RPMI7951 (cell line): Measurements from ENCODE around the gene PREP. TPM values are rescaled to one million over a fixed set of nuclear protein-coding genes. Genes with fewer than 3 reads are reported as not detected.

ENCODE experiments used
- DNase-seq: peaks from one replicate; pipeline ENCODE4 v3.0.0-alpha.2; 2012; ENCODE audit warnings: low read depth
- total RNA-seq: library from RNA; depleted of rRNA; stranded (reverse); fragments of >200 nt; shearing (Covaris generic); gene quantifications from 2 replicates; pipeline ENCODE4 v1.2.3, GENCODE V29; 2014

PREP gene
- total RNA-seq, 1 experiment from 2014 or later = 26.1 TPM

DNA sequence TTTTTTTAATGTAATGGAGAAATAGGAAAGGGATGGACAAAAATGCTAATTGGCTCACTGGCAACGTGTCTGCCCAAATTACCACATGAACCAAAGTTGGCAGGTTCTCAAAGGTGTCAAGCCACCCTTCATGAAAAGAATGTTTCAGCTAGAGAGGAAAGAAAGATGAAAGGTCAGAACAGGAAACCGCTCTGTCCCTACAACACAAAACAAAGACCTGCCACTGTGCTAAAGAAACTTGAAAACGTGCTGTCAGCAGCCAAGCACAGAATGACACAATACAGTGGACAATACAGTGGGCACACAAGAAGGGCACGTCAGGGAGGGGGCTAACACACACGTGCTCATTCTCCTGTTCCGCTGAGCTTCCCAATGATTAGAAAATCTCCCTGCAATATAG is 4.9 kb downstream of the PREP start:
- no peak for DNase-seq

DNA sequence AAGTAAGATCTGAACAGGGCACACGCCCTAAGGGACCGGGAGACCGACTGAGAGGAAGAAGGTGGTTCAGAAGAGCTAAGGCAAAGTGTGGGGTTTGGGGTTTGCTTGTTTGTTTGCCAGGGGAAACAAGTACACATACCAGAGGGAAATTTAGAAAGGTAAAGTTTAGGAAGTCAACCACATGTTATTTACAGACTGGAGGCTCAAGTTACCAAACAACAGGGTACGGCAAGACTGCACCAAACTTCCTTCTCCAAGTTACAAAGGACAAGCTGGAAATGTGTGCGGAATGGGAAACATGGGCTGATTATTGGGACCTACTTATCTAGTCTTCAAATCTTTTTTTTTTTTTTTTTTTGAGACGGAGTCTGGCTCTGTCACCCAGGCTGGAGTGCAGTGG is 11.2 kb downstream of the PREP start:
- DNase-seq = no peak

DNA sequence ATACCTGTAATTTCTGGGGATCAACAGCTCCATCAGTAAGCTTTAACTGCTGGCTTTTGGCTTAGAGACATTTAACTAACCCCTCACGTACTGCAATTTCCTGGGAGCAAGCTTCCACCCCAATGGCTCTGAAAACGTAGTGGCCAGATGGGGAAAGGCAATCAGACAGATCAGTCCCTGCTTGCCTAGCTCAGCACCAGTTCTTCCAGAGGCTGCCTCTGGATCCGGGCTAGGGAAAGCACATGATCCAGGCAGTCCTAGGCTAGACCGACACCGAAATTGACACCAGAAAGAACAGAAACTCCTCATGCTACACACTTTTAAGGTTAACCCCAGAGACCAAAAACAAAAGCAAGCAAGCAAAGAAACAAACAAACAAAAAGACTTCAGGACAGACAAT is 13.3 kb downstream of the PREP start:
- no peak for DNase-seq

DNA sequence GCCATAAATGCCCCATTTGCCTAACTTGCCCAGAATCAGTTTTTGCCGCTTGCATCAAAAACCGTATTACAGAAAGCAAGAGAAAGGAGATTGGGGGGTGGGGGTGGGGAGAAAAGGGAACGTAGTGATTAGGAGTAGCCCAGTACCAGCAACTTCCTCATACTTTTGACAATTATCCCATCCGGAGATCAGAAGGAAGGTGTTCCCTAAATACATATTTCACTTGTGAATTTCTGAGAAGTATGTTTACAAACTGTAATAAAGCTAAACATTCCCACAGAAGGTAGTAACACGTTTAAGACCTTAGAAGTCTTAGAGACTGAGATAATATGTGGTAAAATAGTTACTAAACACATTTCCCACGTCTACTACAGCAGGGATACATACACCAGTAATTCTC is 14.5 kb downstream of the PREP start:
- DNase-seq = no peak

DNA sequence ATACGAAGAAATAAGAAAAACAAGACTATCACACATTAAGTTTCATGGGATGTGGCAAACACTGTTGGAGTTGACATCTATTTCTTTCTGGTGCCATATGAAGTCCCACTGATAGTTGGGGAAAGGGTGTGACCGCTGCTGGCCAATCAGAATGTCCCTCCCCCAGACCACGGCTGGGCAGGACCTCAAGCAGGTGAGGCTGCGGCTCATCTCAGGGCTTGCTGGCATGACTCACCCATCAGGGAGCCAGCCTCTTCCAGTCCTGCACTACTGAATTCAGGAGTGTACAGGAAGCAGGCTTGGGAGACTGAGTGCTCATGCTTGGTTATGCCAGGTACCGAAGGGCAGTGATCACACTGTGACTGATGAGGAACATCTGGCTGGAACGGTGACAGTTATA is 18.9 kb downstream of the PREP start:
- no peak for DNase-seq

DNA sequence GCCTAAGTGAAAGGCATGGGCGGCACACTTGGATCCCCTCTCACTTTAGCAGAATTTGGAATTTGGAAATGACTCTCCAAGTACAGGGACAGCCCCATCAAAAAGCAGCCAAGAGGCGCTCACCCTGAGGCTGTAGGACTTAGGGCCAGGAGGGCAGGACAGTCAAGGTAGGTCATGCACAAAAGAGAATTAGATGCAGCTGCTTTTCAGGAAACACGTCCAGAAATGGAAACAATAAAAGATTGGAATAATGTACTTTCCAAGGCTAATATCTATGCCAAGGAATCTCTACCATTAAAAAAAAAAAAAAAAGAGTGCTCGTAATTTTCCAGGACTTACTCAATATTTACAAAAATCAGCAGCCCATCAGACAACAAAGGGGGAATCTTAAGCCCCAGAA is 19.9 kb downstream of the PREP start:
- DNase-seq = no peak

DNA sequence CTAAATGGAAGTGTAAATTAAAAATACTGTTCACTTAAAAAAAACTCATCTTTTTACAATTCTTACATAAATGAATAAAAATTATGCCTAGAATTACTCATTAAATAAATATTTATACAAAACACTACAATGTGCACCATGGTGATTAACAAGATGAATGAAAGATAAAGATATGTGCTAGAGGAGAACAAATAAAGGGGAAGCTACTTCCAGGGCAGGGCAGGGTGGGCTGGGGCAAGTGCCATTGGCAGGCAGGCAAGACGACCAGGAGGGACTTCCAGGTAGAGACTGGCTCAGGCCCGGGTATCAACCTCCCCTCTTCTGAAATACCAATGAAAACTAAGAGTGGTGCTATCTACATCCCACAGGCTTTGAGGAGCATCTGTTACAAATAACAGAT is 20.4 kb downstream of the PREP start:
- DNase-seq = no peak

DNA sequence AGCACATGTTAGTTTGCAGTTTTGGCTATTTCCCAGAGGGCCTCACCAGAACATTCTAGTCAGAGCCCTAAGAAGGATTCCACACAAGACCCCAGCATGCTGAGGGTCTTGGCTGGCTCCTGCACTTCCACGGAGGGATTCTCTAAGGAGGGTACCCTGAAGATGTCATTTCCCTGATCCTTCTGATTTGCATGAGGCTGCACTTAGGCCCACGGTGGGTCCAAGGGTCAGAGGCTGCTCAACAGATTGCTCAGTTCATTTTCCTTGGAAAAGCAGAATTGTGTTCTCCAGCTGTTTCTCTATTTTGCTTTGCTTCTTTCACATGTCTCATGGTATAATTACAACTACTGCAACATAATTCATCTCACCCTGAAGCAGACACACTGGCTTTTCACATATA is 22.2 kb downstream of the PREP start:
- no peak for DNase-seq

DNA sequence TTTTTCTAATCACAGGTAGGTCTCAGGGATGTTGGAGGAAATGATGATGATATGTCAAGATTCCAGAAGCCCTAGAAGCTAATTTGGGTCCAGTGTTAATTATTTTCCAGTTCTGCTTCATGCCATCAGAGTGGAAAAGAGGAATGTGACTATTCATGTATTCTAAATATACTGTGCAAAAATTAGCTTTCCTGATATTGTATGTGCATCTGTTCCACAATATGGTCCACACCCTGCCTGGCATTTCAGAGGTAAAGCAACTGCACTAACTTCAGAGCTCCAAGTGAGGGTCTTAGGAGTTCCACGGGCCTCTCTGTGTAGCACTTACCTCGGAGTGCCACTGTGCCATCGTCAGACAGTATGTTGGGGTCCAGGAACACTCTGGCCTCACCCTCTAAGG is 27.1 kb downstream of the PREP start:
- no peak for DNase-seq

DNA sequence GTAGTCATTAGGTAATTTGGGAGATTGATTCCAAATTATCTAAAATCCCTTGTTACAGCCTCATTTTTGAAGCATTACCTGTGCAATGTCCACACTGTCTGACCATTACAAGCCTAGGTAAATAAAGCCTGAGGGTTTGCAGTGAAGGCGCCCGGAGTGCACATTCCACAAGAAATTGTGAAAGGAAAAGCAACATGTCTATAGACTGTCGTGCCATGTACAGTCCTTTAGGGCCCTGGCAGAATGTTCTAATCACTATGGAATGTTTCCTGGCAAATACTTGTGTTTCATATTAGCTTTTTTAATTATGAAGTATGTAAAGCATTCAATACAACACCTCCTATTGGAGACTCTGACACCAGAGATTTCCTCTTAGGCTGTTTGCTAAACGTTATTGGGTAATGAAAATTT is 28.9 kb downstream of the PREP start:
- peak; percentile 67 for DNase-seq

DNA sequence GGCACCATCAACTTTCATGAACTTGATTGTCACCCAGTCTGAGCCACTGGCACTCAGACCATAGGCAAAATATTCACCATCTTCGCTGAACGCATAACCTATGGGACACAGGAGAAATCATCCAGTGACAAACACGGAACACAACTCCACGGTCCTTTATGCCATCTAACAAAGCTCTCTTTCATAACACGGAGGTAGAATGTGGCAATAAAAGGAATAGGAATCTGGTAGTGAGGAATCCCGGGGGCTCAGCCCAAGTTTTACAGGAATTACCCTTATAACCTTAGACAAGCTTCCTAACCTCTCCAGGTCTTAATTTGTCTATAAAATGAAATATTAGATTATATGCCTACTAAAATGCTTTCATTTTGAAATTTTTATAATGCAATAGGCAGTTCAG is 29.4 kb downstream of the PREP start:
- DNase-seq = no peak

DNA sequence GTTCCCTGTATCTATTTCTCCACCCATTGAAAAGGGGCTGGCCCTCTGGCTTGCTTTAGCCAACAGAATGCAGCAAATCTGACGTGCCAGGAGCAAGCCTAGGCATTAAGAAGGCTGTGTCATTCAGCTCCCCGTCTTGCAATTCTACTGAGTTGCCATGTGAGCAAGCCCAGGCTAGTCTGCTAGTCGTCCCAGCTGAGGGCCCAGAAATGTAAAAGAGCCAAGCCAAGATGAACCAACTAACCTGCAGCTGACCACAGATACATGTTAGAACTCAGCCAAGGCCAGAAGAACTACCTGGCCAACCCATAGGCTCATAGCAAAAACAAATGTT is 30.1 kb downstream of the PREP start:
- no peak for DNase-seq

DNA sequence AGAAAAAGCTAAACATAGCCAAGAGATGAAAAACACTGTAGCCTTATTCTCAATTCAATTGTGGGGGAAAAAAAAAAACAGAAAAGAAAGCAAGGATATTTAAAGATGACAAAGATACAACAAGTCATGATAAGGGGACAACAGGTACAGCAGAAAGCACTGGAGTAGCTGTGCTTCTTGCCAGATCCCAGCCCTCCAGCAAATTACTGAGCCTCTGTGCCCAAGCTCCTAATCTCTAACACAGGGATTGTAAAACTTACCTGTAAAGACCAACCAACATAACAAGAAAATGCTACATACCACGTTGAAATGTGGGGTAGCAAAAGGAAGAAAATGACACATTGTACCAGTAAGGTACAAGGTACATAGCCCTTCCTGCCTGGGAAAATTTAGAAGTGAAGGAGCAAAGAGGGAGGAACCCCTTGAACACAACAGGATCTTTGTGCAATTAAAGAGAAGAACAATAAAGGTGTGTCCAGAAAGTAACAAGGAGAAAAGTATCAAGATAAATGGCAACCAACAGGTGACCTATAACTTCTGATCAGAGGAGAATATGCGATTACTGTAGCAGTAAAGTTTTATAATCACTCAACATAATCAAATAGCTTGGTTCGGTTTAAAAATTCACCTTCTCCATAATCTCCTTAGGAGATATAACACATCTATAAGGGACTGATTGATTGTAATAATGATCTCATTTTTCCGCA is 30.6 kb downstream of the PREP start:
- DNase-seq = no peak

DNA sequence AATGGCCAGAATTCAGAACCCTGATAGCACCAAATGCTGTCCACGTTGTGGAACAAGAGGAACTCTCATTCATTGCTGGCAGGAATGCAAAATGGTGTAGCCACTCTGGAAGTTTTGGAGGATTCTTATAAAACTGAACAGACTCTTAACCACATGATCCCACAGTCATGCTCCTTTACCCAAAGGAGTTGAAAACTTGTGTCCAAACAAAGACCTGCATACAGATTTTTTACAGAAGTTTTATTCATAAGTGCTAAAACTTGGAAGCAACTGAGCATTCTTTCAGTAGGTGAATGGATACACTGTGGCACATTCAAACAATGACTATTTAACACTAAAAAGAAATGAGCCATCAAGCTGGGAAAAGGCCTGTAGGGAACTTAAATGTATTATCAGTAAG is 32.5 kb downstream of the PREP start:
- DNase-seq = peak; percentile 19

DNA sequence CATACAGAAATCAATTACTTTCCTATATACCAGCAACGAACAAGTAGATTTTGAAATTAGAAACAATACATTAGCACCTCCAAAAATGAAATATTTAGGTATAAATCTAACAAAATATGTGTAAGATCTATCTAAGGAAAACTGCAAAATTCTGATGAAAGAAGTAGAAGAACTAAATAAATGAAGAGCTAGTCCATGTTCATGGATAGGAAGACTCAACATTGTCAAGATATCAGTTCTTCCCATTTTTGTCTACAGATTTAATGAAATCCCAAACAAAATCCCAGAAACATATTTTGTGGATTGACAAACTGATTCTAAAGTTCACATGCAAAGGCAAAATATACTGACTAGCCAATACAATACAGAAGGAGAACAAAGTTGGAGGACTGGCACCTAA is 33.7 kb downstream of the PREP start:
- no peak for DNase-seq

DNA sequence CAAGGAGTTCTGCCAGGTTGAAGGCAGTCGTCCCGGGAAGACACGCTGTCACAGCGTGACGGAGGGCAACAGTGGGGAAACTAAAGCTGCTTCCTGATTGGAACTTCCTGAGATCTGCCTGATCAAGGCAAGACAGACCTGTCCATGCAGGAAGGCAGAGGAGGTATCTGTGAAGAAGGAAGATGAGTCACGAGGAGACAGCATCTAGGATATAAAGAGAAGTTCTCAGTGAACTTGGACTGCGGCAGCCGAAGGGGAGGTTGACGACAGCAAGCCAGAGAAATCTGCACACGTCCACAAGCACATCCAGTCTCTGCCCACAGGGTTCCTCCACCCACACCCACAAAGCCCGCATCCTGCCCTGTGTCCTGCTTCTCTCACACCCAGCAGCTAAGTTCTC is 38.6 kb downstream of the PREP start:
- peak; percentile 72 for DNase-seq

DNA sequence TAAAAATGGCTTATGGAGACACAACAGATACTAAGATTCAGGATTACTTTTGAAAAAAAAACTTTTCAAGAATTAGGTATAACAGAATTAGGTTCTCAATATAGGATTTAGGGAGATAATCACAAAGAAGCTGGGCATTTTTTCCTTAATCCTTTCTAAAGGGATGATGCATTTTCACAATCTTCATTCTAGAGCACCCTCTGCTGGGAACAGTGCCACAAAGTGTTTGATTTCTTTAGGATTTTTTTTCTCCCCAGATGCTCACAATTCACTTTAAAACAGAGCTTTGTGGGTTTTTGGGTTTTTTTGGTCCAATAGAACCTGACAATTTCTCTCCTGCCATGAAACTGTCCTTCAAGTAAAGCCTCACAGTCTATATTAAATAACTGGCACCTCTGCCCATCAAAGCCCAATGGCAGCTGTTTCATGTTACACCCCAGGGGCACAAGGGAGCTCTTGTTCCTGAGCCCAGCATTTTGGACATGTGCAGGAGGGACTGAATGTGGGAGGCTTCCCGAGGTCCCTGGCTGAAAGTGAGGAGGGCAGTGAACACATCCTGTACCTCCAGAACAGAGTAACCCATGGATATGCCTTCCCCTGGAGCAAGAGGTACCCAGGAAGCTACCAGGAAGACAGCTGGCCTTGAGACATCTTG is 39.7 kb downstream of the PREP start:
- DNase-seq = peak; percentile 41

DNA sequence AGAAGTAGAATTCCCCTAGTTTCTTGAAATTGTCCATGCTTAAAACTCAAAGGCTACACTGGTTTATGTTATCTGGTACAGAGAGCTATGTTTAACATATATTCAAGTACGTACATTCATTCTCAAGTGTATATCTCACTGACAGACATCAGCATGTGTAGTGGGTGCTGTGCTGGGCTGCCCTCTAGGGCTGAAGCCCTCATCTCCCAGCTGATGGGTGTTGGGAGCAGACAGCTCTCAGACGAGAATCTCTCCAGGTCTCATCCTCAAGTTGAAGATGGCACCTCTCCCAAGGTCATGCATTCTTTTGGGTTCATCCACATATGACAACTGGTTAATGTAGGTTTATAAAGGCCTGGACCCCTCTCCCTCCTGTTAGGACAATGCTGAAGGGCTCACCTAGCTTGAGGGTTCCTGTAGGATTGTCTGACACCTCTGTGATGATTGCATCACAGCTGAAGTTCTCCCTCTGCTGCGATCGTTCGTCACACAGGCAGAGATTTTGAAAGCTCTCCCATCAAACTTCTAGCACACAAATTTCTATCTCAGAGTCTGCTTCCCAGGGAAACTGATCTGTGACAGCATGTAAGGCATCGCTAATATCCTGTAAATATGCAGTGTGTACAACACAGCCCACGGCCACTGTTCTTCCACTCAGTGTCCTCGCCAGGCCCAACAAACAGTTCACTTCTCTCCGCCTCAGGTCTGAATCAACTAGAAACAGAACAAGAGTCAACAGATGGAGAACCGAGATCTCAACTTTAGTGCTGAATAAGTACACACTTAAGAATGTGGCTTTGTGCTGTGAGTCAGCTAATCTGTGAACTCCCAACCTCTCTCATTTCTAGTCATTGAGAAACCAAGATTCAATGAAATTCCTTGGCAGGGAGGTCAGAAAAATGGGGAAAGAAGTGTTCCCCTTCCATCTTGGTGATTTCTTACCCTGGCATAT is 43.2 kb downstream of the PREP start:
- DNase-seq = peak; percentile 88

DNA sequence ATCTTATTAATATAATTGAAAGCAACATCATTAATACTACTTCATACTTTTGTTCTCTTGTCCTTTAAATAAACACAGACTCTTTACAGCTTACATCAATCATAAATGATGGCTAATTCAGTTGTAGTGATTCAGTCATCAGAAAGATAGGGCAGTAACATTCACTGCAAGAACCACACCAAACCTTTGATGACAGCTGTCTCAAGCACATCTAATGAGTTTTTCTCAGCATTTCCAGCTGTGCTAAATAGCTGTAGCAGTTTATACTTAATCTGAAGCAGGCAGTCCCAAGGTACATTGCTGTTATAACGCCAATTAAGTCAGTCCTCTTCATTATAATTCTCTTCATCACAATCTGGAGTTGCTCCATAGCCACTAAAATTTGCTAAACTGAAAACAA is 45.7 kb downstream of the PREP start:
- no peak for DNase-seq

DNA sequence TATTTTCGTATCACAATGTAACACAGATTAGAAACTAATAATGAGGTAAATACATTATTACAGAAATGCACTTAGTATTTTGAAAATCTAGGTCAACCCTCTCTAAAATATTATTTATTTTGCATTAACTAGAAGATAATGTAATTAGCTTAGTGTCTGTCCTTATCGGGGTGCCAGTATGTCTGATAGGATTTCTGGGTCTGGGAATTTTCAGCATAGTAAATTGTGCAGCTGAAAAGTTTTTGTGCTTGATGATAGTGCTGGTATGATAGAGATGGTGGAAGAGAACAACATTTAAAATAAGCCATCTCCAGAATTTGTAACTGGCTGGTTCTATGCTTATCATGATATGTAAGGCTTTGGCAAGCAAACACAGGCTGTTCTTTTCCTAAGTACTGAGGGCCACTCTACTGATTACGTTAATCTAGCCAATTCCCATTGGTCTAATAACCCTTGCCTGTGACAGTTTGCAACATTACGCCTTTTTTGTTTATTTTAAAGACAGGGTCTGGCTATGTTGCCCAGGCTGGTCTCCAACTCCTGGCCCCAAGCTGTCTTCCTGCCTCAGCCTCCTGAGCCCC is 50.8 kb downstream of the PREP start:
- DNase-seq = no peak

DNA sequence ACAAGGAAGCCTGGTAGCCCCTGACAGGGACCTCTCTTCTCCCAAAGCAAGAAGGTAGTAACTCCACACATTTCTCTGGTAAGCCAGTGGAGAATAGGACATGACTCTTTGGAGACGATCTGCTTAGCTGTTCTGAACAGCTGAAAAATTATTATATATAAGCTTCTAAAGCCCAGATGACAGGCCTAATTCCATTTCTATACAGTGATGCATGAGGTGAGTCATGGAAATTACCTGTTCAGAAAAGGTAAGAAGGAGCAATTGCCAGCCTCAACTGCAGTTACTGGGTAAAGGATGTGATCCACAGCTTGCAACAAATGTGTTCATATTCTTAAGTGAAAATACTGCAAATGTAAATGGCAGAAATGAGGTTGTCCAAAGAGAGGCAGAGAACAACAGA is 54.0 kb downstream of the PREP start:
- no peak for DNase-seq

DNA sequence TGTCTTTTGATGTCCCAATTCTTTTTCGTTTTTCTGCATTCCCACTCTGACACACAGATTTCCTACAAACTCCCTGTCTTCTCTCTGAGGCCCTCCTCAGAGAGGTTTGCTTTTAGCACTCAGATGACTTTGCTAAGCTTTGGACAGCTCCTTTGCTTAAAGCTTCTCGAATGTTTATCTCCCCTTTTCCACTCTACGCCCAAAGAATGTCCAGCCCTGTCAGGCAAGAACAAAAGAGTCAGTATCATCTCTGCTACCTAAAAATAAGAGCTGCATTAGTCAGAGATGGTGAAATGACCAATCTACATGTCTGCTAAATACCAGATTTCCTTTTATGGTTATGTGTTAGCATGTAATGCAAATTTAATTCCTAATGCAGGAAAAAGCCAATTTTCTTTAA is 56.8 kb downstream of the PREP start:
- DNase-seq = peak; percentile 89

DNA sequence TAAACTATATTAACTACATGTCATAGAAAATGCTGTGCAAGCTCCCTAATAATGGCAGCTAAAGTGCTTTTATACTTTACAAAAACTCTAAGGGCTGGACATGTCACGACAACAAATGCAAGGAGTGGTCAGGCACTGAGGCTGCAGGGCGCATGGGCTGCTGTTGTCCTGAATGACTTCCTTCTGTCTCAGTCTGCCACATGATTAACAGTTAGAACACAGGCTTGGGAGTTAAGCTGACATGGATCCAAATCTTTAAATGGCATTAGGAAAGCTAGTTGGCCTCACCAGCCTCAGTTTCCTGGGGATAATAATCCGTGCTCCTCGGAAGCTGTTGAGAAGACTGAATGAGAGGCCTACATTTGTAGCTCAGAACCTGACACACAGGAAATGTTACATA is 57.4 kb downstream of the PREP start:
- peak; percentile 40 for DNase-seq
